Superior temporal gyrus (tissue), 1 donor: Measurements from ENCODE around the gene ALOX12.
A peak's percentile ranks its signal among the peaks of the same experiment; 100 is the strongest.
"Not testable (repeated sequence)": the region's sequence is repeated elsewhere in the genome, so short reads cannot be mapped to it uniquely, and the experiment has no call there.

Experiments
- DNase-seq: peaks from one replicate; pipeline ENCODE4 v3.0.0-alpha.2; 2016; ENCODE audit errors: extremely low spot score

The ALOX12 gene

DNA sequence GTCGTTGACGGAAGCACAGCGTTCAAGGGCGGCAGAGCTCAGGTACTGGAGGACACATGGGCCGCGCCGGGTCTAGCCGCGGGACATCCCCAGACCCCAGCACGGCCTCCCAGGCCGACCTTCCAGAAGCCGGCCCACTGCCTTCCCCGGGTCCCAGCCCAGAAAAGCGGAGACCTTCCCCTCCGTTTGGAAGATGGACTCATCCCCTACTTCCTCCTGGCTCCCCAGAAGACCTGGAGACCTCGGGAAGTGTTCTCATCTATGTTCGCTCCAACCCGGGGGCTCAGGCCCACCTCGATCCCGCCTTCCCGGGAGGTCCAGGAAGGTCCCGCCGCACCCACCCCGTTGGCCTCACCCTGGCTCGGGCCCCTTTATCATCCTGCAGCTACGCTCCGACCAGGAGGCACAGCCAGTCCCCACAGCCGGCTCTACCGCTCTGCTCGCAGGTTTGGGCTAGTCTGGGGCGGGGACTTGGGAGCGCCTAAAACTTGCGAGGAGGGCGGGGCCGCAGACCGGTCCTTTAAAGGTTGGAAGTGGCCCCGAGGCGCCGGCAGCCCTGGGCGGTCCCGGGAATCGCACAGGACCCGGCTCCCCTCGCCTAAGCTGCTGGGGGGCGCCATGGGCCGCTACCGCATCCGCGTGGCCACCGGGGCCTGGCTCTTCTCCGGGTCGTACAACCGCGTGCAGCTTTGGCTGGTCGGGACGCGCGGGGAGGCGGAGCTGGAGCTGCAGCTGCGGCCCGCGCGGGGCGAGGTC, at the start of gene ALOX12:
Gene ALOX12 (plus strand): TSS at position 550 of the 756 bp plus-strand sequence. CDS start 69 bp downstream, at position 619.
- DNase-seq, result no peak

- DNase-seq, result no peak
These were observed 48.1 kb upstream of the ALOX12 start for GRCh38 chr17:6947745-6948144.

GRCh38 chr17:6948562-6948961, 47.3 kb upstream of the ALOX12 start:
- DNase-seq, result no peak

DNA sequence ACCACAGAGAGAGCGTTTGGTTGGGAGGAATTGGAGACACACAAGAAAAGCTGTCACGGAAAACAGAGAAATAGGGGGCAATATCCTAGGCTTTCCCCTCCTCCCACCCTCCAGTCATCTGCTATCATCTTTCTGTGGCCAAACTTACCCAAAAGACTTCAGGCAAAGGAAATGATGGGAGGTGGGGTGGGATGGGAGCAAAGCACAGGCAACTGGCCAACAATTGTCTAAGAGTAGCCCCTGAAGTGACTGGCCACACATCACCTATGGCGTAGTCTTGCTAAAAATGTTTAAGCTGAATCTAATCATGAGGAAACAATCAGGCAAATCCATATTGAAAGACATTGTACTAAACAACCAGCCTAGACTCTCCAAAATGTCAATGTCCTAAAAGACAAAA, 46.9 kb upstream of the ALOX12 start:
- DNase-seq, result no peak

DNA sequence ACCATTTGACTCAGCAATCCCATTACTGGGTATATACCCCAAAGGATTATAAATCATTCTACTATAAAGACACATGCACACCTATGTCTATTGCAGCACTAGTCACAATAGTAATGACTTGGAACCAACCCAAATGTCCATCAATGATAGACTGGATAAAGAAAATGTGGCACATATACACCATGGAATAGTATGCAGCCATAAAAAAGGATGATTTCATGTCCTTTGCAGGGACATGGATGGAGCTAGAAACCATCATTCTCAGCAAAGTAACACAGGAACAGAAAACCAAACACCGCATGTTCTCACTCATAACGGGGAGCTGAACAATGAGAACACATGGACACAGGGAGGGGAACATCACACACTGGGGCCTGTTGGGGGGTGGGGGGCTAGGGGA, 44.9 kb upstream of the ALOX12 start:
- DNase-seq, result not testable (repeated sequence)

- DNase-seq, result no peak
These were observed 42.2 kb upstream of the ALOX12 start for GRCh38 chr17:6953689-6954088.

DNA sequence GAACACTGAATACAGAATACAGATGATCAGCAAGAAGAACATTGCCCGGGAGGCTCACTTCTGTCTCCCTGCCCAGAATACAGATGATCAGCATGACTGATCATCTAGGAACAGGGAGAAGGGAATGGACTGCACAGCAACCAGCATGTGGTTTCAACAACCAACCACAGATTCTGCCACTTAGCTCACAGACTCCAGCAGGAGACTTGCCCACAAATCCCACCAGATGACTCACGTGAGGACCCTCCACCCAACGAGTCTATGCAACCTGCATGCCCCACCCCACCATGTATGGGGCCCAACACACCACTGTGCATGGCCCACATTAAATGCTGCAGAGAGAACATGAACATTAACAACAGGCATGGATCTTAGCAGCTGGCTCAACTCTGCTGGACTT, 36.1 kb upstream of the ALOX12 start:
- DNase-seq, result no peak

DNA sequence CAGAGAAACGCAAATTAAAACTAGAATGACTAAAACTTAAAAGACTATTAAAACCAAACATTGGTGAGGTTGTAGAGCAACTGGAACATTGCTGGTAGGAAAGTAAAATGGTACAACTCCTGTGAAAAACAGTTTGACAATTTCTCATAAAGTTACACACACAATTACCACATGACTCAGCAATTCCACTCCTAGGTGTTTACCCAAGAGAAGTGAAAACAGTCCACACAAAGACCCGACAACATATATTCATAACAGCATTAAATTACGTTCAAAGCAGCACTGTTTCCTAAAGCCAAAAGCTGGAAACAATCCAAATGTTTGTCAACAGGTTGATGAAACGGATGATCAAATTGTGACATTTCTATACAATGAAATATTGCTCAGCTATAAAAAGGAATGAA, 26.5 kb upstream of the ALOX12 start:
- no peak for DNase-seq

DNA sequence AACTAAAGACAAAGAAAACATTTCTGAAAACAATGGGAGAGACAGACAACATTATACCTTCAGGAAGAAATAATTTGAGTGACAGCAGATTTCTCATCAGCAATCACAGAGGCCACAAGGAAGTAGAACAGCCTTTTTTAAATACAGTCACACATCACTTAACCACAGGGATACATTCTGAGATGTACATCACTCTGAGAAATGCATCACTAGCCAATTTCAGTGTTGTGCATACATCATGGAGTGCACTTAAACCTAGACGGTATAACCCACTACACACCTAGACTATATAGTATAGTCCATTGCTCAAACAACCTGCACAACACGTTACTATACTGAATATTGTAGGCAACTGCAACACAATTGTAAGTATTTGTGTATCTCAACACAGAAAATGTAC, 24.9 kb upstream of the ALOX12 start:
- DNase-seq, result no peak

- DNase-seq, result not testable (repeated sequence)
These were observed 16.4 kb upstream of the ALOX12 start for GRCh38 chr17:6979440-6979839.

- DNase-seq, result no peak
These were observed 14.4 kb upstream of the ALOX12 start for GRCh38 chr17:6981426-6981825.

DNA sequence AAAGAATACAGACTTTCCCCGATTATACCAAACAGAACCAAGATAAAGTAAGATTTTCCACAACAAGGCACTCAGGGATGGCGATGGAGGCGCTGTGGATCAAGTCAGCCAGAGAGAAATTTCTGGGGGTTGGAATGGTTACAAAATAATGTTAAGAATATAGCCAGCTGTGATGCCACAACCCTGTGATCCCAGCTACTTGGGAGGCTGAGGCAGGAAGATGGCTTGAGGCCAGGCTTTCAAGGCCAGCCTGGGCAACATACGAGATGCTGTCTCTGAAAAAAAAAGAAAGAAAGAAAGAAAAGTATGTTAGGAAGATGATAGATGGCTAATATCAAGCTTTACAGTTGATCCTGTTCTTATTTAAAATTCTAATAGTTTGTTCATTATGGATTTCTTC, 10.6 kb upstream of the ALOX12 start:
- DNase-seq, result no peak

DNA sequence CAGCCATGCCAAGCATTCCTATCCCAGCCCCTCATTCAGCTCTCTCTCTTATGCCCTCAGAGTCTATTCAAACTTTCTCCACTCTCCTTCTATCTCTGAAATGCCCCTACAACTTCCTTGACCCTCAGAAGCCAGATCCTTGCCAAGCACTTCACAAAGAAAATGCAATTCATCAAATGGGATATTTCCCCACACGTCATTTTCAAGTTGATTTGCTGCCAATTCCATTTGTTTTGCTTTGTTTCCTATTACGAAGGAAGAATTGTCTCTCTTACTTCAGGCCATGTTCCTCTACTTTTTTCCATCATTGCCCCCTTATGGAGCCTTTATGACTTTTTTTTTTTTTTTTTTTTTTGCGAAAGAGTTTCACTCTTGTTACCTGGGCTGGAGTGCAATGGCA, 9.2 kb upstream of the ALOX12 start:
- no peak for DNase-seq

DNA sequence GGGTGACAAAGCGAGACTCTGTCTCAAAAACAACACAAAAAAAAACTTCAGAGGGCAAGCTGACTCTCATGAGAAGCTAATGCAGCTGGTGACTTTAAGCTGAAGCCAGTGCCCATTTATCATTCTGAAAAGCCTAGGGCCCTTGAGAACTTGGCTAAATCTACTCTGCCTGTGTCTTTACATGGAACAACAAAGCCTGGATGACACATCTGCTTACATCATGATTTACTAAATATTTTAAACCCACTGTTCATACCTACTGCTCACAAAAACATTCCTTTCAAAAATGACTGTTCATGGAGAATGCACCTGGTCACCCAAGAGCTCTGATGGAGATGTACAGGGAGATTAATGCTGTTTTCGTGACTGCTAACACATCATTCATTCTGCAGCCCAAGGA, 6.1 kb upstream of the ALOX12 start:
- DNase-seq, result no peak

DNA sequence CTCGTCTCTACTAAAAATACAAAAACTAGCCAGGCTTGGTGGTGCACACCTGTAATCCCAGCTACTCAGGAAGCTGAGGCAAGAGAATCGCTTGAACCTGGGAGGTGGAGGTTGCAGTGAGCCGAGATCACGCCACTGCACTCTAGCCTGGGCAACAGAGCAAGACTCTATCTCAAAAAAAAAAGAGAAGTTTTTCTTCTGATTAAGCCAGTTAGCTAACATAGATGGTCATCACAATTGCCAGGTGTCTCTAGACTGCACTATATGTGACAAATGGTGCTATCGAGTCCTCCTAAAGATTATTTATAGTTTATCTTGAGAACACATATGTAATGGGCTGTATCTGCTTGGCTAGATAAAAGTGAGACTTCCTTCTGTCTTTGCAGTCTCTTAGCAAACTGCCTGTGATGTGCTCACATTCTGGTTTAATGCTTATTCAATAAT, 2.2 kb upstream of the ALOX12 start:
- not testable (repeated sequence) for DNase-seq

- DNase-seq, result peak; percentile 19
These were observed 1.7 kb upstream of the ALOX12 start for GRCh38 chr17:6994118-6994598.

- DNase-seq, result no peak
These were observed 1.1 kb upstream of the ALOX12 start for GRCh38 chr17:6994666-6995256.

DNA sequence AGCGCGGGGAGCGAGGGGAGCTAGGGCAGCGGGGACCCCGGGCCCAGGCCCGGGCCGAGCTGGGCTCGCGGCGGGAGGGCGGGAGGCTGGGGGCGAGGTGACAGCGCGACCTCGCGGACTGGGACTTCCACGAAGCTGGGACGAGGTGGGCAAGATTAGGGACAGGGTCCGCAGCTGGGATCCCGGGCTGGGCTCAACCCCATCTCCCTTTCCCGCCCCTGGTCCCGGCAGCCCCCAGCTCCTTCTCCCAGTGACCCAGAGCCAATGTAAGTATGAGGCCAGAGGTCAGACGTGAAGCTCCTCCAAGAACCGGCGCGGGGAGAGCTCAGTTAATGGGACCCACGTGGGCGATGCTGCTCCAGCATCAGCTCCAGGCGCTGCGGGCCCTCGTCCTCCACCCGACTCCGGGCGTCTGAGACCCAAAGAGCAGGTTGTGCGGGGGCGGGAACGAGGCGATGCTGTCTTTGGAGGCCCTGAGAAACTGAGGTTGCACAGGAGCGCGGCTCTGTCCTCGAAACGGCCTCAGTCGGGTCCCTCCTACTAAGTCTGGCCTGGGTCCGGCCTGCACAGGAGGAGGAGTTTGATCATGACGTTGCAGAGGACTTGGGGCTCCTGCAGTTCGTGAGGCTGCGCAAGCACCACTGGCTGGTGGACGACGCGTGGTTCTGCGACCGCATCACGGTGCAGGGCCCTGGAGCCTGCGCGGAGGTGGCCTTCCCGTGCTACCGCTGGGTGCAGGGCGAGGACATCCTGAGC, 585 bp downstream of the ALOX12 start:
- no peak for DNase-seq

DNA sequence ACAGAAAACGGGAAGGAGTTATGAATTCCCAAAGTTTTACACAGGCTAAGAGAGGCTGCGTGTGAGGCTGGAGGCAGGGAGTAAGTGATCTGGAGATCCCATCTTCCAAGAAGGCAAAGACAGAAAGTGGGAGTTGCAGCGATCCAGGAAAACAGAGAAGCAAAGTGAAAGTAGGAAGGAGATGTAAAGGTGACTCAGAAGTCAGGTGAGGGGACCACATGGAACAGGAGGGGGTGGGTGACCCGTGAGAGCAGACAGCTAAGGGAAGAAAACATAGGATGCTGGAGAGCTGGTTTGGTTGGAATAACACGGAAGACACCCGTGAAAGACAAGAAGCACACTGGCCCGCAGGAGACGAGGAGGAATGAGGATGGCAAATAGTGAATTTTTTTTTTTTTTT, 1.3 kb downstream of the ALOX12 start:
- no peak for DNase-seq

- DNase-seq, result no peak
These were observed 3.1 kb downstream of the ALOX12 start for GRCh38 chr17:6998855-6999508.

- no peak for DNase-seq
These were observed 5.6 kb downstream of the ALOX12 start for GRCh38 chr17:7001318-7001961.
